ENCODE measurements around the gene PLCG2.

Gene PLCG2

GRCh38 chr16:81816793-81817210 is 37.7 kb downstream of the PLCG2 start:
- ATAC-seq, result no peak
- no peak for TF ChIP-seq GLIS3 (CRISPR knock-in tag; IDR thresholded peaks at IDR 0.05)
- TF ChIP-seq ZC3H10 (CRISPR knock-in tag; IDR thresholded peaks at IDR 0.05), result no peak
- TF ChIP-seq CSRNP3 (CRISPR knock-in tag; IDR thresholded peaks at IDR 0.05), result no peak
- no peak for TF ChIP-seq RARB (CRISPR knock-in tag; IDR thresholded peaks at IDR 0.05)

- TF ChIP-seq CSRNP3 (CRISPR knock-in tag; IDR thresholded peaks at IDR 0.05) (no peak), PATZ1 (CRISPR knock-in tag; IDR thresholded peaks at IDR 0.05; ENCODE audit: borderline replicate concordance) (no peak), ZFP30 (CRISPR knock-in tag; IDR thresholded peaks at IDR 0.05) (no peak), CREB5 (CRISPR knock-in tag; IDR thresholded peaks at IDR 0.05; ENCODE audit: low read depth) (no peak), TOX (CRISPR knock-in tag; IDR thresholded peaks at IDR 0.05; ENCODE audit: borderline replicate concordance) (no peak), POU6F1 (CRISPR knock-in tag; IDR thresholded peaks at IDR 0.05; ENCODE audit: borderline replicate concordance, low read depth) (no peak), TCF4 (CRISPR knock-in tag; IDR thresholded peaks at IDR 0.05; ENCODE audit: borderline replicate concordance) (no peak), ARNTL (CRISPR knock-in tag; IDR thresholded peaks at IDR 0.05; ENCODE audit: borderline replicate concordance, low read depth) (no peak), SNAI2 (CRISPR knock-in tag; IDR thresholded peaks at IDR 0.05) (no peak), GLIS3 (CRISPR knock-in tag; IDR thresholded peaks at IDR 0.05) (no peak), OSR1 (CRISPR knock-in tag; IDR thresholded peaks at IDR 0.05) (no peak), PPARA (CRISPR knock-in tag; IDR thresholded peaks at IDR 0.05; ENCODE audit: borderline replicate concordance) (no peak), BACH2 (CRISPR knock-in tag; IDR thresholded peaks at IDR 0.05; ENCODE audit: borderline replicate concordance) (no peak), ZNF565 (CRISPR knock-in tag; conservative IDR thresholded peaks at IDR 0.05; ENCODE audit: low read depth) (no peak), ZFP3 (CRISPR knock-in tag; IDR thresholded peaks at IDR 0.05) (no peak), ZC3H10 (CRISPR knock-in tag; IDR thresholded peaks at IDR 0.05) (no peak), ISL1 (CRISPR knock-in tag; IDR thresholded peaks at IDR 0.05) (no peak)
- no peak for ATAC-seq
These were observed 38.2 kb downstream of the PLCG2 start for GRCh38 chr16:81817296-81817695.

GRCh38 chr16:81817789-81818567 is 38.9 kb downstream of the PLCG2 start:
- TF ChIP-seq SNAI2 (CRISPR knock-in tag; IDR thresholded peaks at IDR 0.05) (no peak), TCF4 (CRISPR knock-in tag; IDR thresholded peaks at IDR 0.05; ENCODE audit: borderline replicate concordance) (no peak), TOX (CRISPR knock-in tag; IDR thresholded peaks at IDR 0.05; ENCODE audit: borderline replicate concordance) (no peak), ZNF70 (CRISPR knock-in tag; IDR thresholded peaks at IDR 0.05) (no peak), ESRRG (CRISPR knock-in tag; IDR thresholded peaks at IDR 0.05) (no peak), GLIS3 (CRISPR knock-in tag; IDR thresholded peaks at IDR 0.05) (no peak), ZFP30 (CRISPR knock-in tag; IDR thresholded peaks at IDR 0.05) (no peak), ZFP3 (CRISPR knock-in tag; IDR thresholded peaks at IDR 0.05) (no peak), PPARA (CRISPR knock-in tag; IDR thresholded peaks at IDR 0.05; ENCODE audit: borderline replicate concordance) (no peak)
- no peak for ATAC-seq
